Liver (tissue), 9 donors: Measurements from ENCODE around the gene CDK13. TPM values are rescaled to one million over a fixed set of nuclear protein-coding genes. Genes with fewer than 3 reads are reported as not detected.

Source experiments
- DNase-seq: peaks from one replicate; pipeline ENCODE4 v3.0.0-alpha.2; 2017; ENCODE audit warnings: low spot score
- H3K27ac ChIP-seq, 2 donors: one replicate each; pipeline ENCODE4 v1.7.0; 2013; ENCODE audit warnings: inconsistent platforms in 2 of 2, low read length in 2 of 2, control low read depth in 1 of 2, low read depth in 1 of 2, mild to moderate bottlenecking in 1 of 2
- H3K27me3 ChIP-seq, 4 donors: one replicate each; pipeline versions ENCODE4 v1.6.1 to v1.7.0; 2013; ENCODE audit warnings: low read length in 3 of 4, inconsistent platforms in 1 of 4, mild to moderate bottlenecking in 1 of 4, moderate library complexity in 1 of 4; ENCODE audit not compliant: control insufficient read depth in 4 of 4, insufficient read depth in 4 of 4
- H3K36me3 ChIP-seq, 4 donors: one replicate each; pipeline versions ENCODE4 v1.6.1 to v1.7.0; 2013; ENCODE audit warnings: low read length in 3 of 4, mild to moderate bottlenecking in 3 of 4, low read depth in 1 of 4, moderate library complexity in 1 of 4; ENCODE audit not compliant: control insufficient read depth in 4 of 4, insufficient read depth in 3 of 4
- H3K4me1 ChIP-seq, 4 donors: one replicate each; pipeline versions ENCODE4 v1.6.1 to v1.7.0; 2013; ENCODE audit warnings: low read length in 3 of 4, mild to moderate bottlenecking in 3 of 4, moderate library complexity in 1 of 4; ENCODE audit not compliant: control insufficient read depth in 4 of 4, insufficient read depth in 4 of 4
- H3K4me3 ChIP-seq, 3 donors: one replicate each; pipeline versions ENCODE4 v1.6.1 to v1.7.0; 2013; ENCODE audit warnings: low read length in 3 of 3, control low read depth in 1 of 3, low read depth in 1 of 3, mild to moderate bottlenecking in 1 of 3
- H3K9ac ChIP-seq, 2 donors: one replicate each; pipeline ENCODE4 v1.7.0; 2013; ENCODE audit warnings: low read length in 2 of 2, mild to moderate bottlenecking in 2 of 2, moderate library complexity in 2 of 2, control low read depth in 1 of 2, low read depth in 1 of 2
- H3K9me3 ChIP-seq, 4 donors: one replicate each; pipeline versions ENCODE4 v1.6.1 to v1.7.0; 2013; ENCODE audit warnings: low read length in 3 of 4; ENCODE audit not compliant: control insufficient read depth in 4 of 4
- EGR1 ChIP-seq, 2 donors: IDR thresholded peaks; 2 replicates each; pipeline ENCODE4 v1.6.1; 2016 to 2018; ENCODE audit warnings: antibody characterized with exemption in 2 of 2, low read depth in 2 of 2
- FOXA1 ChIP-seq: IDR thresholded peaks from 2 replicates; pipeline ENCODE4 v1.6.1; 2016; ENCODE audit warnings: antibody characterized with exemption
- FOXA2 ChIP-seq: IDR thresholded peaks from 2 replicates; pipeline ENCODE4 v1.6.1; 2016; ENCODE audit warnings: antibody characterized with exemption
- GABPA ChIP-seq, 2 donors: IDR thresholded peaks in 1 of 2; conservative IDR thresholded peaks in 1 of 2; 2 replicates each; pipeline ENCODE4 v1.6.1; 2016; ENCODE audit warnings: antibody characterized with exemption in 2 of 2, mild to moderate bottlenecking in 1 of 2, moderate library complexity in 1 of 2
- HNF4A ChIP-seq, 2 donors: conservative IDR thresholded peaks; 2 replicates each; pipeline ENCODE4 v1.6.1; 2016; ENCODE audit warnings: antibody characterized with exemption in 2 of 2, mild to moderate bottlenecking in 2 of 2
- JUND ChIP-seq, 2 donors: IDR thresholded peaks; 2 replicates each; pipeline ENCODE4 v1.6.1; 2016; ENCODE audit warnings: antibody characterized with exemption in 2 of 2
- NR2F2 ChIP-seq: IDR thresholded peaks from 2 replicates; pipeline ENCODE4 v1.6.1; 2016; ENCODE audit warnings: antibody characterized with exemption
- RAD21 ChIP-seq, 2 donors: IDR thresholded peaks; 2 replicates each; pipeline ENCODE4 v1.6.1; 2016; ENCODE audit warnings: antibody characterized with exemption in 2 of 2, mild to moderate bottlenecking in 2 of 2
- RXRA ChIP-seq, 2 donors: IDR thresholded peaks; 2 replicates each; pipeline ENCODE4 v1.6.1; 2017 to 2018; ENCODE audit warnings: antibody characterized with exemption in 2 of 2, mild to moderate bottlenecking in 1 of 2
- SP1 ChIP-seq: IDR thresholded peaks from 2 replicates; pipeline ENCODE4 v1.6.1; 2018; ENCODE audit warnings: antibody characterized with exemption, mild to moderate bottlenecking
- TAF1 ChIP-seq: conservative IDR thresholded peaks from 2 replicates; pipeline ENCODE4 v1.6.1; 2016; ENCODE audit warnings: antibody characterized with exemption, mild to moderate bottlenecking
- YY1 ChIP-seq: IDR thresholded peaks from 2 replicates; pipeline ENCODE4 v1.6.1; 2016; ENCODE audit warnings: antibody characterized with exemption, mild to moderate bottlenecking
- WGBS: extraction: QIAGEN DNeasy Blood & Tissue Kit; methylation state at CpG from one replicate; pipeline ENCODE4 v1.1.7; 2013; 5-methylcytosine and 5-hydroxymethylcytosine counted together
- polyA plus RNA-seq, 2 donors: library from polyadenylated mRNA; stranded (reverse) in 1 of 2; unstranded in 1 of 2; fragments of 200-250 nt in 1 of 2; fragments of >200 nt in 1 of 2; fragmentation: Nextera tagmentation in 1 of 2; extraction: Ambion mirVana in 1 of 2; gene quantifications; one replicate each; pipeline versions ENCODE4 v1.2.1 to v1.2.3, GENCODE V29; 2013 to 2015
- total RNA-seq, 2 donors: library from RNA; depleted of rRNA; stranded (reverse); fragments of >200 nt; gene quantifications; one replicate each; pipeline ENCODE4 v1.2.3, GENCODE V29; 2014
- TF ChIP-seq, protein P1 (sequence below): fragments of 150-350 bp; IDR thresholded peaks from 2 replicates; pipeline ENCODE4 v1.5.1; 2017; ENCODE audit warnings: improper control_type of control experiment, low read depth, low read length; ENCODE audit not compliant: missing input control
- TF ChIP-seq, protein P2 (sequence below): IDR thresholded peaks from 2 replicates; pipeline ENCODE4 v1.6.1; 2016; ENCODE audit warnings: antibody characterized with exemption, mild to moderate bottlenecking
- TF ChIP-seq, protein P3 (sequence below): IDR thresholded peaks from 2 replicates; pipeline ENCODE4 v1.6.1; 2016; ENCODE audit warnings: antibody characterized with exemption
- donor health status: healthy.
- donor health status: healthy.
- donor health status: healthy.
- donor health status: healthy.
- donor health status: healthy.

CDK13 gene
- total and polyA plus RNA-seq, 4 donors, result 8.8 to 51.1 (median 23.2) TPM

DNA sequence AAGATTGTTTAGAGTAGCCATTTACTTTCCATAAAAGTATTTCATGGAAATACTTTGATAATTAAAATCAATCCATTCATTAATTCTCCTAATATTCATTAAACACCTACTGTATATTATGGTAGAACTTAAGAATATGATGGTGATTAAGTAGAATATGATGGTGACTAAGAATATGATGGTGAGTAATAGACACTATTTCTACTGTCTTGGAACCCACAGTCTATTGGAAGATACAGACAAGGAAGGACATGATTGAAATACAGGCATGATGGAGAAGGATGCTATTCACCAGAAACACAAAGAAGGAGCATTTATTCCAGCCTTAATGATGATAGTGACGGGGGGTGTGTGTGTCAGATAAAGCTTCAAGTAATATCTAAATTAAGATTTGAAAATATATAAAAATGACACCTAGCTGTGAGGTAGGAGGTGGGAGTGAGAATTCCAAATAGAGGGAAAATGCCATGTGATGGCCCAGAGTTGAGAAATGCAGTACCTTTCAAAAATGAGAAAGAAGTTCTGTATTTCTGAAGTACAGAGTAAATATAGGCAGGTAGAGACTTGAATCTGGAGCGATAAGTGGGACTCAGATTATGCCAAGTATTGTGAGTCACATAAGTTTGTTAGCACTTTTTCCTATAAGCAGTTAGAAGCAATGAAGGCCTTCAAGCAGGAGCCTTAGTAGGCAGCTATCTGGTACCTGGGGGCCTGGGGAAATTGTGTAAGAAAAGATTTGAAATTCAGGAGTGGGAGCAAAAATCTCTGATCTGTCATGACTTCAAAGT is 12.5 kb upstream of the CDK13 start:
- 97% methylated on average over 2 of the region's 2 CpGs for WGBS
- TF ChIP-seq TAF1 (no peak), RAD21 (IDR thresholded peaks at IDR 0.05) (no peak), JUND (IDR thresholded peaks at IDR 0.05) (no peak), EGR1 (IDR thresholded peaks at IDR 0.05; ENCODE audit: low read depth in 2 of 2) (no peak)
- Histone ChIP-seq H3K27ac (no peak overlapping the region), H3K27me3 (no peaks in the 10 kb centered on the region), H3K9ac (no peak overlapping the region), H3K4me1 (peaks cover 0 to 5% (median 0%) of the 10 kb centered on the region in 4 donors), H3K9me3 (no peaks in the 10 kb centered on the region), H3K36me3 (no peaks in the 10 kb centered on the region), H3K4me3 (no peak overlapping the region)
- DNase-seq, result no peak

DNA sequence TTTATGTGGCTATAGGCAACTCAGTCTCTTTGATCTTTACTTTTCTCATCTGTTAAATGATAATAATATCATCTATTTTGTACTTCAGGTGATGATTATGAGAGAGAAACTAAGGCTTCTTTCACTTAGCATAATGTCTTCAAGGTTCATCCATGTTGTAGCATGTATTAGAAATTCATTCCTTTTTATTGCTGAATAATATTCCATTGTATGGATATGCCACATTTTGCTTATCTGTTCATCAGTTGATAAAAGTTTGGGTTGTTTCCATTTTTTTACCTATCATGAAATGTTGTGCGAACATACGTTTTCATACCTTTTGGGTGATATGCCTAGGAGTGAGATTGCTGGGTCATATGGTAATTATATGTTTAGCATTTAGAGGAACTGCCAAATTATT is 7.2 kb upstream of the CDK13 start:
- H3K27me3 ChIP-seq, result no peaks in the 10 kb centered on the region
- no peak for TF ChIP-seq JUND (IDR thresholded peaks at IDR 0.05)
- TF ChIP-seq YY1, result no peak
- TF ChIP-seq GABPA (IDR thresholded peaks at IDR 0.05 in 1 of 2, conservative IDR thresholded peaks at IDR 0.05 in 1 of 2), result no peak
- WGBS, result 99% methylated on average over 2 of the region's 2 CpGs
- peaks cover 0 to 2% (median 0%) of the 10 kb centered on the region in 4 donors for H3K4me1 ChIP-seq
- H3K9ac ChIP-seq, result no peak overlapping the region
- H3K27ac ChIP-seq, result no peak overlapping the region
- no peak overlapping the region for H3K4me3 ChIP-seq
- H3K36me3 ChIP-seq, result no peaks in the 10 kb centered on the region
- no peak for DNase-seq
- H3K9me3 ChIP-seq, result no peaks in the 10 kb centered on the region

DNA sequence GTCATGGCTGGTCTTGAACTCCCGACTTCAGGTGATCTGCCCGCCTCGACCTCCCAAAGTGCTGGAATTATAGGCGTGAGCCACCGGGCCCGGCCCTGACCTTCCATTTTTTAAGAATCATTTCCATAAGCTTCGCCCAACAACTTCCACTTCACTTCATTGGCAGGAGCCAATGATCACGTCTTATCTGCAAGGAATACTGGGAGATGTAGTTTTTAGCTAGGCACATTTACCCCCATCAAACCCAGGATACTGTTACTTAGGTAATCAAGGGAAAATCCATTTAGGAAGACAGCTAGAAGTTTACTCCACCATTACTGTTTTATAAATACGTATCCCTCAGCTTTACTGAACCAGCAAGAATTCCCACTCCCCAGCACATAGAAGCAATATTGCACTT is 3.4 kb upstream of the CDK13 start:
- WGBS, result 84% methylated on average over 9 of the region's 9 CpGs

More for the DNA sequence above, 3.4 kb upstream of the CDK13 start:
- H3K27ac ChIP-seq, result no peak overlapping the region
- no peaks in the 10 kb centered on the region for H3K27me3 ChIP-seq
- H3K4me3 ChIP-seq, result no peak overlapping the region
- peaks cover 0 to 12% (median 6%) of the 10 kb centered on the region in 4 donors for H3K4me1 ChIP-seq
- no peak overlapping the region for H3K9ac ChIP-seq
- TF ChIP-seq RXRA (IDR thresholded peaks at IDR 0.05), result no peak
- no peak for TF ChIP-seq GABPA (IDR thresholded peaks at IDR 0.05 in 1 of 2, conservative IDR thresholded peaks at IDR 0.05 in 1 of 2)
- TF ChIP-seq YY1, result no peak
- TF ChIP-seq RAD21 (IDR thresholded peaks at IDR 0.05), result no peak
- TF ChIP-seq SP1, result no peak
- TF ChIP-seq, protein P1, sequence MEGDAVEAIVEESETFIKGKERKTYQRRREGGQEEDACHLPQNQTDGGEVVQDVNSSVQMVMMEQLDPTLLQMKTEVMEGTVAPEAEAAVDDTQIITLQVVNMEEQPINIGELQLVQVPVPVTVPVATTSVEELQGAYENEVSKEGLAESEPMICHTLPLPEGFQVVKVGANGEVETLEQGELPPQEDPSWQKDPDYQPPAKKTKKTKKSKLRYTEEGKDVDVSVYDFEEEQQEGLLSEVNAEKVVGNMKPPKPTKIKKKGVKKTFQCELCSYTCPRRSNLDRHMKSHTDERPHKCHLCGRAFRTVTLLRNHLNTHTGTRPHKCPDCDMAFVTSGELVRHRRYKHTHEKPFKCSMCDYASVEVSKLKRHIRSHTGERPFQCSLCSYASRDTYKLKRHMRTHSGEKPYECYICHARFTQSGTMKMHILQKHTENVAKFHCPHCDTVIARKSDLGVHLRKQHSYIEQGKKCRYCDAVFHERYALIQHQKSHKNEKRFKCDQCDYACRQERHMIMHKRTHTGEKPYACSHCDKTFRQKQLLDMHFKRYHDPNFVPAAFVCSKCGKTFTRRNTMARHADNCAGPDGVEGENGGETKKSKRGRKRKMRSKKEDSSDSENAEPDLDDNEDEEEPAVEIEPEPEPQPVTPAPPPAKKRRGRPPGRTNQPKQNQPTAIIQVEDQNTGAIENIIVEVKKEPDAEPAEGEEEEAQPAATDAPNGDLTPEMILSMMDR, result no peak
- no peak for TF ChIP-seq HNF4A (conservative IDR thresholded peaks at IDR 0.05)
- no peak for TF ChIP-seq FOXA1
- TF ChIP-seq, protein P2, sequence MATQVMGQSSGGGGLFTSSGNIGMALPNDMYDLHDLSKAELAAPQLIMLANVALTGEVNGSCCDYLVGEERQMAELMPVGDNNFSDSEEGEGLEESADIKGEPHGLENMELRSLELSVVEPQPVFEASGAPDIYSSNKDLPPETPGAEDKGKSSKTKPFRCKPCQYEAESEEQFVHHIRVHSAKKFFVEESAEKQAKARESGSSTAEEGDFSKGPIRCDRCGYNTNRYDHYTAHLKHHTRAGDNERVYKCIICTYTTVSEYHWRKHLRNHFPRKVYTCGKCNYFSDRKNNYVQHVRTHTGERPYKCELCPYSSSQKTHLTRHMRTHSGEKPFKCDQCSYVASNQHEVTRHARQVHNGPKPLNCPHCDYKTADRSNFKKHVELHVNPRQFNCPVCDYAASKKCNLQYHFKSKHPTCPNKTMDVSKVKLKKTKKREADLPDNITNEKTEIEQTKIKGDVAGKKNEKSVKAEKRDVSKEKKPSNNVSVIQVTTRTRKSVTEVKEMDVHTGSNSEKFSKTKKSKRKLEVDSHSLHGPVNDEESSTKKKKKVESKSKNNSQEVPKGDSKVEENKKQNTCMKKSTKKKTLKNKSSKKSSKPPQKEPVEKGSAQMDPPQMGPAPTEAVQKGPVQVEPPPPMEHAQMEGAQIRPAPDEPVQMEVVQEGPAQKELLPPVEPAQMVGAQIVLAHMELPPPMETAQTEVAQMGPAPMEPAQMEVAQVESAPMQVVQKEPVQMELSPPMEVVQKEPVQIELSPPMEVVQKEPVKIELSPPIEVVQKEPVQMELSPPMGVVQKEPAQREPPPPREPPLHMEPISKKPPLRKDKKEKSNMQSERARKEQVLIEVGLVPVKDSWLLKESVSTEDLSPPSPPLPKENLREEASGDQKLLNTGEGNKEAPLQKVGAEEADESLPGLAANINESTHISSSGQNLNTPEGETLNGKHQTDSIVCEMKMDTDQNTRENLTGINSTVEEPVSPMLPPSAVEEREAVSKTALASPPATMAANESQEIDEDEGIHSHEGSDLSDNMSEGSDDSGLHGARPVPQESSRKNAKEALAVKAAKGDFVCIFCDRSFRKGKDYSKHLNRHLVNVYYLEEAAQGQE, result no peak
- TF ChIP-seq, protein P3, sequence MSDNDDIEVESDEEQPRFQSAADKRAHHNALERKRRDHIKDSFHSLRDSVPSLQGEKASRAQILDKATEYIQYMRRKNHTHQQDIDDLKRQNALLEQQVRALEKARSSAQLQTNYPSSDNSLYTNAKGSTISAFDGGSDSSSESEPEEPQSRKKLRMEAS, result no peak
- TF ChIP-seq NR2F2, result no peak
- TF ChIP-seq TAF1, result no peak
- no peak for TF ChIP-seq FOXA2
- no peak for TF ChIP-seq EGR1 (IDR thresholded peaks at IDR 0.05; ENCODE audit: low read depth in 2 of 2)
- no peaks in the 10 kb centered on the region for H3K36me3 ChIP-seq
- DNase-seq, result no peak
- no peaks in the 10 kb centered on the region for H3K9me3 ChIP-seq
